ENCODE results near the gene SBF2.

Gene SBF2

GRCh38 chr11:10301656-10302358, 7.8 kb upstream of the SBF2 start:
- no peak for DNase-seq

DNA sequence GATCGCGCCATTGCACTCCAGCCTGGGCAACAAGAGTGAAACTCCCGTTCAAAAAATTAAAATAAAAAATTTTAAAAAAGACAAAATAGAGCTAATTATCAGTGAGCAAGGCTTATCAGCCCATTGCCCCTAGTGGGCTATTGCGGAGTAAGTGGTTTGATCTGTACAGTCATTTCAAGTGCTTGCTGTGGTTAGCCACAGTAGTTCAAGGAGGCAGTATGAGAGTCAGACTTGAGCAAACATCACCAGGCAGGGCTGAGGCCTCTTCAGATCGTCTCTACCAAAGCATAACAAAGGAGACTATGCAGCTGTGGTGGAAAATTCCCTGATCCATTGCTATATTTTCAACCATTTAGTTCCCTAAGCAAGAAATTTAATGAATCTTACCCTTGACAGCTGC, 4.3 kb upstream of the SBF2 start:
- no peak for DNase-seq

DNA sequence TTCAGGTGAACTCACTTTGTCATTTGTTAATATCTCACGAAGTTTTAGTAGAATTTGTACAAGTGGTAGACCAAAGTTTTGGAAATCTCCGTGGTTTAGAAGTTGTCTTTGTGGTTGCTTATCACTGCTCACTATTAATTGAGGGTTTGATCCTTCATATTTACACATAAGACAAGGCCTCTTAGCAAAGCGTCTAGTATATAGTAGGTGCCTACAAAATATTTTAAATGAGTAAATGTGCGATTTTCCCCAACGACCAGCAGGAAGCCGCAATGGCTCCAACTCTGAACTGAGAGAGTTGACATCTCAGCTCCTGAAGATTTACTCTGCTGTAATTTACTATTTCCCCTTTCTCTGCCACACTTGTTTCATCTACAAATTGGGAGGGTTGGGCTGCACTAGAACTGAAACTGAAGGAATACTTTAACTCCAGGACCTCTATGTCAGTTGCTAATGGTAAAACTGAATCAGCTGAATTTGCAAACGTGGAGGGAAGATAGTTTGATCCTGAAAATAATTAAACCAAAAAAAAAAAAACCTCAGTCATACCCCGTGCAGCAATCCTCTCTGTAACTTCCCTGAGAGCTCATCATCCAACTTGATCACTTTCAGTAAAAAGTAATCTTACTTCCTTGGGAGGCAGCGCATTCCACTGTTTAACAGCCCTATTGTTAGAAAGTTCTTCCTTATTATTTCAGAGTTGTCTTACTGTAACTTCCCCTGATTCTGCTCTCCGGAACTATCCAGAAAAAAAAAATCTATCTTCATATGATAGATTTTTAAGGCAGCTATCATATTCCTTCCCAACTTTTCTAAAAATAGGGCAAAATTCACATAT, 1.3 kb upstream of the SBF2 start:
- no peak for DNase-seq

DNA sequence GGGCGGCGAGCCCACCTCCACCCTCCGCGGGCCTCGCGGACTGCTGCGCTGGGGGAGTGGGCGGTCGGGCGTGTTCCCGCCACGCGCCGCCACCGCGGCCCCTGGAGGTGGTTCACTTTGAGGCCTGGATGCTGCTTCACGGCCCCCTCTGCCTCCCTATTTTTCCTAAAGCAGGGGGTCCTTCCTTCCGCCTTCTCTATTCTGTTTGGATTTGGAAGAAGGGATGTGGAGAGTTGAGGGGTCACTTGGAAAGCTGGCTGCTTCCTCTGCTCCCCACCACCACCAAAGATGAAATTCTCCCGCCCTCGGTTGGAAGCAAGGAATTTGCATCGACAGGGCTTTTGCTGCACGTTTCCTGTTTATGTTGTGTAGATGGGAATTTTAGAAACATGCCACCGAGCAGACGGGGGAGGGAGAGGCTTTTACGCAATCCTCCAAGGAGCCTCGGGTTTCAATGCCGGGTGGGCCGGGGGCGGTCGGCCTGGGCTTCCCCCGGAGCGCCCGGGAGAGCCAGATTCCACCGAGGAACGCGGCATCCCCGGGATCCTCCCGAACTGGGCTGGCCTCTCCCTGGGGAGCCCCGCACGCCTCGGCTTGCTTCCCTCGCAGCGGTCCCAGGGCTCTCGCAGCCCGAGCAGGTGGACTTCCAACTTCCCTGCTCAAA, 403 bp upstream of the SBF2 start:
- peak in 6 of 14 donors; percentile 18 to 69 (median 53) for DNase-seq

DNA sequence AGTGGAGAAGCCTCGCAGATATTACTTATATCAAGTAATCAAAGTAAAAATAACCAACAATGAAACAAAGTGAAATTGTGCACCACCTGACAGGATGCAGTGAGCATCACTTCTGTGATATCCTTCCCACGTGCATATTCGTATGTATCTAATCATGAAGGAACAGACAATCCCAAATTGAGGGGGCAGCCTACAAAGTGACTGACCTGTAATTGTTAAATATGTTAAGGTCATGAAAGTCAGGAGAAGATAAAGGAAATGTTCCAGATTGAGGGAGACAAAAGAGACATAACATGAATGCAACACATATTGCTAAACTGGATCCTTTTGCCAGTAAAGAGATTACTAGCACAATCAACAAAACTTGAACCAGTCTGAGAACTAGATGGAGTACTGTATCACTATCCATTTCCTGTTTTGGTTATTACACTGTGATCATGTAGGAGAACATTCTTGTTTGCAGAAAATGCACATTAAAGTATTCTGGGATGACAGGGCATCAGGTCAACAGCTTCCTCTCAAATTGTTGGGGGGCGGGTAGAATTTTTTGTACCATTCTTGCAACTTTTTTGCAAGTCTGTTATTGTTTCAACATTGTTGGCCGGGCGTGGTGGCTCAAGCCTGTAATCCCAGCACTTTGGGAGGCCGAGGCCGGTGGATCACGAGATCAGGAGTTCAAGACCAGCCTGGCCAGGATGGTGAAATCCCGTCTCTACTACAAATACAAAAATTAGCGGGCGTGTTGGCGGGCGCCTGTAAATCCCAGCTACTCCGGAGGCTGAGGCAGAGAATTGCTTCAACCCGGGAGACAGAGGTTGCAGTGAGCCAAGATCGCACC, 2.0 kb downstream of the SBF2 start:
- no peak for DNase-seq

DNA sequence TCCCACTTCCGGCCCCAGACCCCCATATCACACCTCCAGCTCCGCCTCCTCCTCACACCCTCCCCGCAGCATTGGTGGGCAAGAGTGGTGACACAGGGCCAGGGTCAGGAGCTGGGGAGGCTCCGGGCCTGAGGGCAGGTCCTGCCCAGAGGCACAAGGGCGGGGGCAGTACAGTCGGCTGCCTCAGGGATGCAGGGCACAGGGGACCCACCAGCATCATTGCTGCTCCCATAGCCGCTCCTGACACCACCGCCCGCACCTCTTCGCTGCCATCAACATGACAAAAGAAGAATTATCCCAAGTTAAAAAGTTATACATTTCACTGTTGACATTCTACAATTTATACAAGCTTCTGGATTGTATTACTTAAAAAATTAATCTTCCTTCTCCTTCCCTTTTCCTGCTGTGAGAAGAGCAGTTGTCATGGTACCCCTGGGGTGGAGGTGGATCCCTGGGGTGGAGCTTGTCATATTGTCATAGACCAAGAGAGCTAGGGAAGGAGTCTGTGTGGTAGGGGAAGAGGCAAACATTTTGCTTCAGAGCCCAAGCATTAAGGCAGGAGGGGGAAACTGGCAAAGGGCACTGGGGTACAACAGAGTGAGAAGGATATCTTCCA, 4.1 kb downstream of the SBF2 start:
- no peak for DNase-seq

DNA sequence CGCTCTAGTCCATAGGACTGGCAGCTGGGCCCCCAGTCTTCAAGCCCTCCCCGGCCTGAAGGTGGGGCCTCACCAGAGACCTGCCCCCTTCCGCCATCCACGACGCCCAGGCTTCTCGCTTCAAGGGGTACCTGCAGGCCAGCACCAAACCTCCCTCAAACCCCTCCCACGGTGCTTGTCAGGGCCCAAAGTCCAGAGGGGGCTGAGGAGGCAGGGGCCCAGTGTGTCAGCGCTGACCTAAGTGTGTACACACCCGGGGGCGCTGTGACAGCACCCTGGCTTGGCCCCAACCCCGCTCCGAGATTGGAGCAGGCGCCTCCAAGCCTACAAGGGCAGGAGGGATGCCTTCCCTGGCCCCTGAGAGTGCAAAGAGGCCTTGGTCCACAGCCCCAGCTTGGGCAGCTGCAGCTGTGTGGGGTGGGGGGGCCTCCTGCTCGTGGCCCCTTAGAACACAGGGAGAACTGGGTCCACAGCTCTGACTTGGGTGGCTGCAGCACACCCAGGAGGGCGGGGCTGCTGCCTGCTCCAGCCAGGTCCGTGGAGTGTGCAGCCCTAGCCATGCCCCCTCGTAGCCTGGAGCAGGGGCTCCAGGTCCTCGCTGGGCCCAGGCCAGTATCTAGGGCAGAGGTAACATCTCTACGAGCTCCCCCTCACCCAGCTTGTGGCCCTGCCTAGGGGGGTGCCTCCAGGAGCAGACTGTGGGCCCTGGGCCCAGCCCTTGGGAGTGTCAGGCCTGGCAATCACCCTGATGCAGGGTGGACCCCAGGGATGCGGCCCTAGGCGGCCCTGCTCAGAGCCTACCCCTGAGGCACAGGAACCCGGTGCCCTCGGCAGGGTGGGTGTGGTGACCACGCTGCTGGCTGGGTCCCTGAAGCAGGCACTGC, 4.9 kb downstream of the SBF2 start:
- no peak for DNase-seq

- no peak for DNase-seq
These were observed 6.0 kb downstream of the SBF2 start for GRCh38 chr11:10287766-10288715.

DNA sequence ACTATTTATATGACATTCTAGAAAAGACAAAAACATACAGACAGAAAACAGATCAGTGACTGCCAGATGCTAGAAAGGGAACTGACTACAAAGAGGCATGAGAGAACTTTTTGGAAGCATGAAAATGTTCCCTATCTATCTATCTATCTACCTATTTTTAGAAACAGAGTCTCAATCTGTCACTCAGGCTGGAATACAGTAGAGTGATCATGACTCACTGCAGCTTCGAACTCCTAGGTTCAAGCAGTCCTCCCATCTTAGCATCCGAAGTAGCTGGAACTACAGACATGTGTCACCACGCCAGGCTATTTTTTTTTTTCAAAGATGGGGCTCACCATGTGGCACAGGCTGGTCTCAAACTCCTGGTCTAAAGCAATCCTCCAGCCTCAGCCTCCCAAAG, 6.9 kb downstream of the SBF2 start:
- DNase-seq, result no peak

DNA sequence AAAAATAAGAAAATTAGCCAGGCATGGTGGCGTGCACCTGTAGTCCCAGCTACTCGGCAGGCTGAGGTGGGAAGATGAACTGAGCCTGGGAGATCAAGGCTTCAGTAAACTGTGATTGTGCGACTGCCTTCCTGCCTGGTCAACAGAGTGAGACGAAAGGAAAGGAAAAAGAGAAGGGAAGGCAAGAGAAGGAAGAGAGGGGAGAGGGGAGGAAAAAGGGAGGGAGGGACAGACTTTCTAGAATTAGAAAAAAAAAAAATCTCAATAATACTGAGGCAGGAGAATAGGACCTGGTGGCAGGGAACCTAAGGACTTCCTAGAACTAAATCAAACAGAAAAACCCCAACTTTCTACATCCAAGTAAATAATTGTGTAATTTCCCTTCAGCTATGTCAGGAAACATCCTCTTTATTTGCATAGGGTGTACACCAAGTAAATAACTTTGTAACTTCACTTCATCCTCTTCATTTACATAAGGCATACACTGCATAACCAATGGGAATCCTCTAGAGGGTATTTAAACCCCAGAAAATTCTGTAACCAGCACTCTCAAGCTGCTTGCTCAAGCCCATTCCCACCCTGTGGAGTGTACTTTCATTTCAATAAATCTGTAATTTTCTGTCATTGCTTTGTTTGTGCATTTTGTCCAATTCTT, 8.7 kb downstream of the SBF2 start:
- no peak for DNase-seq

DNA sequence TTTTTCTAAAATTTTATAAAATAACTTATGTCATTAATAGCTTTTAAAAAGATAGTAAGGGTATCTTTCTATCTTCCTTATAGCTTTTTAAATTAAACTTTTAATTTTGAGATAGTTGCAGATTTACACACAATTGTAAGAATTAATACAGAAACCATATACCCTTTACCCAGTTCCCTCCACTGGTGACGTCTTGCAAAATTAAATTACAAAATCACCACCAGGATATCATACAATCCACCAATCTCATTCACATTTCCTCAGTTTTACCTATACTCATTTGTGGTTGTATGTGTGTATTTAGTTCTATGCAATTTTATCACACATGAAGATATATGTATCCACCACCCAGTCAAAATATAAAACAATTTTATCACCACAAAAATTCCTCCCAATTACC, 10.0 kb downstream of the SBF2 start:
- DNase-seq, result no peak

DNA sequence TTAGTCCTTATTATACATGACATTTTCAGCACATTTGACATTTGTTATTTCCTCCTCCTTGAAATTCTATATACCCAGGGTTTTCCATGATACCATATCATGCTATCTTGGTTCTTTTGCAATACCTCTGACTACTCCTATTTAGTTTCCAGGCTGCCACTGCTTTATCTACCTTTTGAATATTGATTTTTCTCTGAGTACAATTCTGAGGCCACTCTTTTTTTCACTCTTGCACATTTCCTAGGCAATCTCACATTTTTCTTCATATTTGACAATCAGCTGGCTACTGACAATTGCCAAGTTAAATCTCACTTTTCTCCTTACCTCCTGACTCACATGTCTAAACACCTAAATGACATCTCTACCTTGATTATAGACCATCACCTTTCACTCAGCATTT, 11.9 kb downstream of the SBF2 start:
- no peak for DNase-seq

DNA sequence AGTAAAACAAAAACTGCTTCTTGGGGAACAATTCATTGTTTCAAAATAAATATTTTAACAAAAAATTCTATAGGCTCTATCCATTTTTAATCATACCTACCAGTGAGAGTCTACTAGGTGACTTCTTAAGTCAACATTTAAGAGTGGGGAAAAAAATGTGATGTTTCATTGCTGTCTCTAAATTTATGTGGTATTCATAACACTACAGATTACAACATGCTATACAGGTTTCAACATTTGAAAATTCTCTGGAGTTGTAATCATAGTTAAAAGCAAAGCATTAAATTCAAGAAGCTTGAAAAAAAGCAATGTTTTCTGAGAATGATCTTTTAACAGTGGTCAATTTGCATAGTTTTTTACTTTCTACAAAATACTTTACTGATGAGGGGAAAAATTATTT, 18.3 kb downstream of the SBF2 start:
- DNase-seq, result no peak

DNA sequence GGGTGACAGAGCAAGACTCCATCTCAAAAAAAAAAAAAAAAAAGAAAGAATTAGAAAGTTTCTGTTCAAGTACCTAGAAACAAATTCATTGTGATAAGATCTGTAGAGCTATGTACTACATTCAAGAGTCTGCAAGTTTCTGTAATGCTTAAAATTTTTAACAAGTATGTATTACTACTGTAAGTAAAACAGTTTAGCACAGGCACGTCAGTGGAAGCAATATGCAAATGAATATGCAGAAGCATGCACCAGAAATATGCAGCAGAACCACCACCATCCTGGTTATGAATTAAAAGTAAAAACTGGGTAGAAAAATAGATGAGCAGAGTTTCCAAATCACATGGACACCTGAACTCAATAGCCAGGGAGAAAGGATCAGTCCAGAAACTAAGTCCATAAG, 19.3 kb downstream of the SBF2 start:
- no peak for DNase-seq

DNA sequence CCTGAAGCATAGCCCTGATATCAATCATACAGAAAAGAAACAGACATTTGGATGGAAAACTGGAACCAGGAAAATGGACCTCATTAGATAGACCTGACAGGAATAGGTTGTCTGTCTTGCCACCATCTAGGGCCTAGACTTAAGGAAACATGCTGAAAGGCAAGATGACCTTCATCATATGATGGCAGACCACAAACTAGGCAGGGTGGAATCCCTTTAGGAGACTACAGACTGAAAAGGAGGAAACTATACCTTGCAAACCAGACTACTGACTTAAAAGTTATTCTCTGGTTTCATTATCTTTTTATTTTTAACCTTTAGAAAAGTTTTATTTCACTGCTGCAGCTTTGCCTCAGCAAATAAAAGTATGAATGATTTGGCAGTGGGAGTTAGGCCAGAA, 20.3 kb downstream of the SBF2 start:
- DNase-seq, result no peak

GRCh38 chr11:10272132-10272531, 21.9 kb downstream of the SBF2 start:
- no peak for DNase-seq

- no peak for DNase-seq
These were observed 25.1 kb downstream of the SBF2 start for GRCh38 chr11:10268746-10269488.

- DNase-seq, result no peak
These were observed 26.2 kb downstream of the SBF2 start for GRCh38 chr11:10267821-10268220.

GRCh38 chr11:10265936-10266335, 28.1 kb downstream of the SBF2 start:
- no peak for DNase-seq

Data from C1 segment of cervical spinal cord (tissue), 14 donors.